K562 (cell line): ENCODE results near the gene DOCK1.

Experiments used
- EWSR1 ChIP-seq: fragments of 450-650 bp; IDR thresholded peaks from 2 replicates; pipeline ENCODE4 v1.6.1; 2018; ENCODE audit warnings: borderline replicate concordance, mild to moderate bottlenecking, low read depth, moderate library complexity; ENCODE audit not compliant: partially characterized antibody
- NONO ChIP-seq, 2 experiments: fragments of 200-400 bp in 1 of 2; fragments of 450-650 bp in 1 of 2; formaldehyde crosslinking in 1 of 2; IDR thresholded peaks; 2 replicates each; pipeline ENCODE4 v1.6.1; 2017; ENCODE audit warnings: low read depth in 2 of 2, mild to moderate bottlenecking in 2 of 2, moderate library complexity in 2 of 2, low read length in 1 of 2
- NRF1 ChIP-seq, 2 experiments: fragments of 450-650 bp; IDR thresholded peaks in 1 of 2; conservative IDR thresholded peaks in 1 of 2; 2 replicates each; pipeline ENCODE4 v1.6.1; 2014; ENCODE audit warnings: mild to moderate bottlenecking in 2 of 2
- POLR2AphosphoS2 ChIP-seq: IDR thresholded peaks from 2 replicates; pipeline ENCODE4 v1.6.1; 2012; ENCODE audit warnings: low read length, improper control_type of control experiment
- SP1 ChIP-seq: sonication (generic); formaldehyde crosslinking; IDR thresholded peaks from 2 replicates; pipeline ENCODE4 v1.8.1; 2022; ENCODE audit warnings: mild to moderate bottlenecking, missing genetic modification reagents
- TCF7 ChIP-seq: sonication (generic); IDR thresholded peaks from 2 replicates; pipeline ENCODE4 v1.6.1; 2016; ENCODE audit warnings: antibody characterized with exemption, borderline replicate concordance
- TEAD2 ChIP-seq: fragments of 450-650 bp; IDR thresholded peaks from 2 replicates; pipeline ENCODE4 v1.6.1; 2016; ENCODE audit warnings: missing genetic modification characterization, control low read depth, missing compliant biosample characterization
- ZBTB8A ChIP-seq: fragments of 450-650 bp; IDR thresholded peaks from 2 replicates; pipeline ENCODE4 v1.6.1; 2018; ENCODE audit warnings: mild to moderate bottlenecking, moderate library complexity; ENCODE audit not compliant: partially characterized antibody
- TF ChIP-seq, protein P1 (sequence below): sonication (generic); formaldehyde crosslinking; IDR thresholded peaks from 2 replicates; pipeline ENCODE4 v1.4.0; 2020; ENCODE audit warnings: mild to moderate bottlenecking, missing genetic modification reagents
- TF ChIP-seq, protein P2 (sequence below): fragments of 450-650 bp; IDR thresholded peaks from 2 replicates; pipeline ENCODE4 v1.6.1; 2017; ENCODE audit warnings: mild to moderate bottlenecking, moderate library complexity
- TF ChIP-seq, protein P3 (sequence below), 3 experiments: IDR thresholded peaks in 2 of 3; conservative IDR thresholded peaks in 1 of 3; 2 replicates each; pipeline ENCODE4 v1.5.1; 2011 to 2012; ENCODE audit warnings: low read length in 3 of 3, mild to moderate bottlenecking in 3 of 3, control low read depth in 2 of 3, improper control_type of control experiment in 1 of 3, inconsistent platforms in 1 of 3, low read depth in 1 of 3, mixed read lengths in 1 of 3, moderate library complexity in 1 of 3; ENCODE audit not compliant: insufficient read depth in 2 of 3

DNA sequence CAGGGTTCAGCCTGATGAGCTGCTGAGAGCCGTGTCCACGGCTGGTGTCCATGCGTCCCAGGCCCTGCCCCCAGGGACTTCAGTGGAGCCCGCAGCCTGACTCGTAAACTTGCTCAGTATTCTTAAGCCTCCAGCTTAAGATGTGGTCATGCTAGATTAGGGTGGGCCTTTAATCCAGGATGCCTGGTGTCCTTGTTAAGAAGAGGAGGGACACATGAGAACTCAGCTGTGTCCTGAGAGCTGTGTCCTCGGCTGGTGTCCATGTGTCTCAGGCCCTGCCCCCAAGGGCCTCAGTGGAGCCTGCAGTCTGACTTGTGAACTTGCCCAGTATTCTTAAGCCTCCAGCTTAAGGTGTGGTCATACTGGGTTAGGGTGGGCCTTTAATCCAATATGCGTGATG lies 23.0 kb downstream of the DOCK1 start:
- TF ChIP-seq POLR2AphosphoS2 (no peak), SP1 (CRISPR knock-in tag) (no peak), TEAD2 (tag) (no peak), ZBTB8A (no peak), EWSR1 (no peak), NONO (IDR thresholded peaks at IDR 0.05; ENCODE audit: low read depth in 2 of 2, low read length in 1 of 2) (no peak), NRF1 (conservative IDR thresholded peaks at IDR 0.05 in 1 of 2, IDR thresholded peaks at IDR 0.05 in 1 of 2) (no peak), TCF7 (no peak)
- TF ChIP-seq, protein P1, sequence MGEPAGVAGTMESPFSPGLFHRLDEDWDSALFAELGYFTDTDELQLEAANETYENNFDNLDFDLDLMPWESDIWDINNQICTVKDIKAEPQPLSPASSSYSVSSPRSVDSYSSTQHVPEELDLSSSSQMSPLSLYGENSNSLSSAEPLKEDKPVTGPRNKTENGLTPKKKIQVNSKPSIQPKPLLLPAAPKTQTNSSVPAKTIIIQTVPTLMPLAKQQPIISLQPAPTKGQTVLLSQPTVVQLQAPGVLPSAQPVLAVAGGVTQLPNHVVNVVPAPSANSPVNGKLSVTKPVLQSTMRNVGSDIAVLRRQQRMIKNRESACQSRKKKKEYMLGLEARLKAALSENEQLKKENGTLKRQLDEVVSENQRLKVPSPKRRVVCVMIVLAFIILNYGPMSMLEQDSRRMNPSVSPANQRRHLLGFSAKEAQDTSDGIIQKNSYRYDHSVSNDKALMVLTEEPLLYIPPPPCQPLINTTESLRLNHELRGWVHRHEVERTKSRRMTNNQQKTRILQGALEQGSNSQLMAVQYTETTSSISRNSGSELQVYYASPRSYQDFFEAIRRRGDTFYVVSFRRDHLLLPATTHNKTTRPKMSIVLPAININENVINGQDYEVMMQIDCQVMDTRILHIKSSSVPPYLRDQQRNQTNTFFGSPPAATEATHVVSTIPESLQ (CRISPR knock-in tag): no peak
- TF ChIP-seq, protein P2, sequence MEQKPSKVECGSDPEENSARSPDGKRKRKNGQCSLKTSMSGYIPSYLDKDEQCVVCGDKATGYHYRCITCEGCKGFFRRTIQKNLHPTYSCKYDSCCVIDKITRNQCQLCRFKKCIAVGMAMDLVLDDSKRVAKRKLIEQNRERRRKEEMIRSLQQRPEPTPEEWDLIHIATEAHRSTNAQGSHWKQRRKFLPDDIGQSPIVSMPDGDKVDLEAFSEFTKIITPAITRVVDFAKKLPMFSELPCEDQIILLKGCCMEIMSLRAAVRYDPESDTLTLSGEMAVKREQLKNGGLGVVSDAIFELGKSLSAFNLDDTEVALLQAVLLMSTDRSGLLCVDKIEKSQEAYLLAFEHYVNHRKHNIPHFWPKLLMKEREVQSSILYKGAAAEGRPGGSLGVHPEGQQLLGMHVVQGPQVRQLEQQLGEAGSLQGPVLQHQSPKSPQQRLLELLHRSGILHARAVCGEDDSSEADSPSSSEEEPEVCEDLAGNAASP: no peak
- TF ChIP-seq, protein P3, sequence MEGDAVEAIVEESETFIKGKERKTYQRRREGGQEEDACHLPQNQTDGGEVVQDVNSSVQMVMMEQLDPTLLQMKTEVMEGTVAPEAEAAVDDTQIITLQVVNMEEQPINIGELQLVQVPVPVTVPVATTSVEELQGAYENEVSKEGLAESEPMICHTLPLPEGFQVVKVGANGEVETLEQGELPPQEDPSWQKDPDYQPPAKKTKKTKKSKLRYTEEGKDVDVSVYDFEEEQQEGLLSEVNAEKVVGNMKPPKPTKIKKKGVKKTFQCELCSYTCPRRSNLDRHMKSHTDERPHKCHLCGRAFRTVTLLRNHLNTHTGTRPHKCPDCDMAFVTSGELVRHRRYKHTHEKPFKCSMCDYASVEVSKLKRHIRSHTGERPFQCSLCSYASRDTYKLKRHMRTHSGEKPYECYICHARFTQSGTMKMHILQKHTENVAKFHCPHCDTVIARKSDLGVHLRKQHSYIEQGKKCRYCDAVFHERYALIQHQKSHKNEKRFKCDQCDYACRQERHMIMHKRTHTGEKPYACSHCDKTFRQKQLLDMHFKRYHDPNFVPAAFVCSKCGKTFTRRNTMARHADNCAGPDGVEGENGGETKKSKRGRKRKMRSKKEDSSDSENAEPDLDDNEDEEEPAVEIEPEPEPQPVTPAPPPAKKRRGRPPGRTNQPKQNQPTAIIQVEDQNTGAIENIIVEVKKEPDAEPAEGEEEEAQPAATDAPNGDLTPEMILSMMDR (IDR thresholded peaks at IDR 0.05 in 2 of 3, conservative IDR thresholded peaks at IDR 0.05 in 1 of 3; ENCODE audit: insufficient read depth in 2 of 3, low read depth in 1 of 3, low read length in 3 of 3): no peak
